GM19372 (cell line): ENCODE measurements around the gene KLK15.

Source experiments
- ATAC-seq: cut with Tn5 transposase; IDR thresholded peaks from one replicate; pipeline ENCODE4 v1.9.1; 2021; ENCODE audit warnings: mild to moderate bottlenecking, low read depth, moderate library complexity; ENCODE audit not compliant: unreplicated experiment

KLK15 gene

GRCh38 chr19:50833117-50833801, at the start of gene KLK15:
KLK15 (minus strand) TSS chr19:50833574; CDS start chr19:50831492, 2,082 bp downstream.
- ATAC-seq = no peak

- no peak for ATAC-seq
These were observed 48.8 kb upstream of the KLK15 start for GRCh38 chr19:50882188-50882587.

GRCh38 chr19:50880241-50880640, 46.9 kb upstream of the KLK15 start:
- ATAC-seq = no peak

- ATAC-seq = no peak
These were observed 45.5 kb upstream of the KLK15 start for GRCh38 chr19:50878851-50879250.

GRCh38 chr19:50877338-50877737, 44.0 kb upstream of the KLK15 start:
- ATAC-seq = no peak

- no peak for ATAC-seq
These were observed 43.1 kb upstream of the KLK15 start for GRCh38 chr19:50876456-50876855.

GRCh38 chr19:50875795-50876422, 42.5 kb upstream of the KLK15 start:
- no peak for ATAC-seq

GRCh38 chr19:50874211-50874610, 40.8 kb upstream of the KLK15 start:
- ATAC-seq = no peak

- ATAC-seq = no peak
These were observed 39.7 kb upstream of the KLK15 start, which contains the start of gene KLK2 for GRCh38 chr19:50873056-50873455. KLK2 (plus strand) TSS chr19:50873439; CDS start chr19:50873474, 35 bp downstream.

GRCh38 chr19:50870417-50871089, 37.2 kb upstream of the KLK15 start:
- ATAC-seq = no peak

GRCh38 chr19:50869479-50869878, 36.1 kb upstream of the KLK15 start:
- no peak for ATAC-seq

- ATAC-seq = no peak
These were observed 28.3 kb upstream of the KLK15 start for GRCh38 chr19:50861496-50862286.

- no peak for ATAC-seq
These were observed 27.6 kb upstream of the KLK15 start for GRCh38 chr19:50861010-50861409.

GRCh38 chr19:50859849-50860248, 26.5 kb upstream of the KLK15 start:
- ATAC-seq = no peak

- ATAC-seq = no peak
These were observed 25.5 kb upstream of the KLK15 start for GRCh38 chr19:50858886-50859285.

GRCh38 chr19:50857366-50857765, 24.0 kb upstream of the KLK15 start:
- ATAC-seq = no peak

- no peak for ATAC-seq
These were observed 21.4 kb upstream of the KLK15 start, which contains the start of gene KLK3 for GRCh38 chr19:50854636-50855410. KLK3 (plus strand) TSS chr19:50854915; CDS start chr19:50854956, 41 bp downstream.

- no peak for ATAC-seq
These were observed 18.2 kb upstream of the KLK15 start for GRCh38 chr19:50851620-50852019.

GRCh38 chr19:50850738-50851137, 17.4 kb upstream of the KLK15 start:
- no peak for ATAC-seq
